ENCODE results near the gene TRIM23.

DNA sequence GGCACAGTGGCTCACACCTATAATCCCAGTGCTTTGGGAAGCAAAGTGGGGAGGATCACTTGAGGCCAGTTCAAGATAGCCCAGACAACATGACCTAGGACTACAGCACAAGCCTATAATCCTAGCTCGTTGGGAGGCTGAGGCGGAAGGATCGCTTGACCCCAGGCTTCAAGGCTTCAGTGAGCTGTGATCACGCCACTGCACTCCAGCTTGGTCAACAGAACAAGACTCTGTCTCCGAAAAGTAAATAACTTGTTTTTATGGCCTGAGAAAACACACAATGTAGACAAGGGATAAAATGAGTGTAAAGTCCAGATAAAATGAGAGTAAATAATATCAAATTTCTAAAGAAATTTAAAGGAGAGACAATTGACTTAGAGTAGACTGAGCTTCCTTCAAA, 27.0 kb upstream of the TRIM23 start:
- TF ChIP-seq, protein P1, sequence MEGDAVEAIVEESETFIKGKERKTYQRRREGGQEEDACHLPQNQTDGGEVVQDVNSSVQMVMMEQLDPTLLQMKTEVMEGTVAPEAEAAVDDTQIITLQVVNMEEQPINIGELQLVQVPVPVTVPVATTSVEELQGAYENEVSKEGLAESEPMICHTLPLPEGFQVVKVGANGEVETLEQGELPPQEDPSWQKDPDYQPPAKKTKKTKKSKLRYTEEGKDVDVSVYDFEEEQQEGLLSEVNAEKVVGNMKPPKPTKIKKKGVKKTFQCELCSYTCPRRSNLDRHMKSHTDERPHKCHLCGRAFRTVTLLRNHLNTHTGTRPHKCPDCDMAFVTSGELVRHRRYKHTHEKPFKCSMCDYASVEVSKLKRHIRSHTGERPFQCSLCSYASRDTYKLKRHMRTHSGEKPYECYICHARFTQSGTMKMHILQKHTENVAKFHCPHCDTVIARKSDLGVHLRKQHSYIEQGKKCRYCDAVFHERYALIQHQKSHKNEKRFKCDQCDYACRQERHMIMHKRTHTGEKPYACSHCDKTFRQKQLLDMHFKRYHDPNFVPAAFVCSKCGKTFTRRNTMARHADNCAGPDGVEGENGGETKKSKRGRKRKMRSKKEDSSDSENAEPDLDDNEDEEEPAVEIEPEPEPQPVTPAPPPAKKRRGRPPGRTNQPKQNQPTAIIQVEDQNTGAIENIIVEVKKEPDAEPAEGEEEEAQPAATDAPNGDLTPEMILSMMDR (IDR thresholded peaks at IDR 0.05; ENCODE audit: low read depth, low read length) = no peak
- no peak for TF ChIP-seq EZH2phosphoT487 (IDR thresholded peaks at IDR 0.05; ENCODE audit: low read depth)

Data from OCI-LY3 (cell line).